HG02970 (cell line): ENCODE results near the gene SAMHD1.
"Not testable (repeated sequence)": the region's sequence is repeated elsewhere in the genome, so short reads cannot be mapped to it uniquely, and the experiment has no call there.

ENCODE experiments used
- ATAC-seq: cut with Tn5 transposase; IDR thresholded peaks from one replicate; pipeline ENCODE4 v1.9.1; 2021; ENCODE audit warnings: mild to moderate bottlenecking, moderate library complexity, moderate number of reproducible peaks; ENCODE audit not compliant: unreplicated experiment, low FRiP score

The SAMHD1 gene

DNA sequence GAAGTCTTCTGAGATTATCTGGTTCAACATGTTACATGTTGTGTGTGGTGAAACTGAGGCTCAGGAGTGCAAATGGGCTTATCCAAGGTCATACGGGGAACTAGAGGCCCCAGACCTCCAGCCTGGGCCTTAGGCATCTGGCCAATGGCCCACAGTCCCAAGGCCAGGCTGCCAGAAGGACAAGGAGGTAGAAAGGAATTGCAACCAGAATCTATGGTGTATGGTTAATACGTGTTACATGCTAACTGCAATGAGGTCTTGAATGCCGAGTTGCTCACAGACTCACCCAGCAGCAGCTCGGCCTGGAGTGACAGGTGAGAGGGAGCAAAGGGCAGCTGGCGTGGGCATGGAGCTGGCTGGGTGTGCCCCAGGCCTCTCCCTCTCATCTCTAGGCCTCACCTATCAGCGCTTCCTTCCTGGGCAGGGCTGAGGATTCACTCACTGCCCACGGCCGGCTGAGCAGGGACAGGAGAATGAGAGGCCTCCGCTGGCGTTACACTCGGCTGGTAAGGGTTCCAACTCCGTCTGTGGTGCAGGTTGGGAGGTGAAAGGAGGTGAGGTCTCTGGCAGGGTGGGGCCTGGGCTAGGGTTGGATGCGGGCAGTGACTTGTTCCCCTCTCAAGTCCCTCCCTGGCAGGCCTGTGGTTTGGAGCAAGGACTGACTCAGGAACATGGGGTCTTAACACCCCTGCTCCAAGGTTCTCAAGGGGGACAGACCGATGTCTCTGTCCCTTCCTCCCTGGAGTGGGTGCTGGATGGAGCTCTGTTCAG, 75.6 kb downstream of the SAMHD1 start, which contains the start of gene TLDC2:
TSS of gene TLDC2 (plus strand) at position 437 of the 771 bp plus-strand sequence. CDS start at position 474, 37 bp downstream.
- no peak for ATAC-seq

- not testable (repeated sequence) for ATAC-seq
Observed at GRCh38 chr20:36875093-36875492, 76.4 kb downstream of the SAMHD1 start.

DNA sequence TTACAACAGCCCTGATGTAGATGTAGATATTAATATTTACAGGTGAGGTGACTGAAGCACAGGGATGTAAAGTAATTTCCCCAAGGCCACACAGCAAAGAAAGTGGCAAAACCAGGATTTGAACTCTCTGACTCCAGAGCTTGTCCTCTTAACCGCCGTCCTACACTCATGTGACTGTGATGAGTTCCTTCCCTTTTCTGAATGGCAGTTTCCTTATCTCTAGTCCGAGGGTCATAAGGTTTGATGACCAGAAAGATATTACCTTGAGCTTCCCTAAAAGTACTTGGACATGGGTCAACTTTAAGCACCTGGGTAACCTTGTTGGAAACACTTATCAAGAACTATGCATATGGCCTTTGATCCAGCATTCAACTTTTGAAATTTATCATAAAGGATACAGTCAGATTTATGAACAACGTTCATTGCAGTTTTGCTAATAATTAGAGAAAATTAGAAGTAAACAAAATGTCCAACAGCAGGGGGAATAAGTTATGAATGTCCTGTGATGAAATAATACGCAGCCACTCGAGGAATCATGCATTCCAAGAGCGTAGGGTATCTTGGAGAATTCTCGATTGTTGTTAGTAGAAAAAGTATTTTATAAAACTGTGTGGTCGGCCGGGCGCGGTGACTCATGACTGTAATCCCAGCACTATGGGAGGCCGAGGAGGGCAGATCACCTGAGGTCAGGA, 77.9 kb downstream of the SAMHD1 start:
- ATAC-seq = no peak

DNA sequence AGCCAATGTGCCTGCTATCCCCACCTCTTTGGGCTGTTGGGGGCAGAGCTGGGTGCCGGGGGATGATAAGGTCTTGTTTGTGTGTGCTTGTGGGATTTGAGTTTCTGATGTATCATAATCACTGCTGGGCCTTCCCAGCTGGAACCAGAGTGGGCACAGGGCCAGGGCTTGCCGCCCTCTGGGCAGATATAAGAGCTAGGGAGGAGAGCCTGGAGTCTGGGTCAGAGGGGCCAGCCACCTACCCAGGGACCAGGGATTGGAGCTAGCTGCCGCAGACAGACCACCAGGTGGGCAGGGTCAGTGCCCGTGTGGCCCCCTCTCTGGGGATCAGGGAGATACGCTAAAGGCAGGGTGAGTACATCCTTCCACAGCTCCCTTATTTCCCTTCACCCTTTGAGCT, 78.7 kb downstream of the SAMHD1 start:
- ATAC-seq = no peak

GRCh38 chr20:36871640-36872570, 79.6 kb downstream of the SAMHD1 start:
- ATAC-seq = no peak

- no peak for ATAC-seq
Observed at GRCh38 chr20:36866681-36867495, 84.6 kb downstream of the SAMHD1 start.

GRCh38 chr20:36866164-36866563, 85.3 kb downstream of the SAMHD1 start:
- no peak for ATAC-seq

- ATAC-seq = no peak
Observed at GRCh38 chr20:36865861-36866149, 85.7 kb downstream of the SAMHD1 start.

DNA sequence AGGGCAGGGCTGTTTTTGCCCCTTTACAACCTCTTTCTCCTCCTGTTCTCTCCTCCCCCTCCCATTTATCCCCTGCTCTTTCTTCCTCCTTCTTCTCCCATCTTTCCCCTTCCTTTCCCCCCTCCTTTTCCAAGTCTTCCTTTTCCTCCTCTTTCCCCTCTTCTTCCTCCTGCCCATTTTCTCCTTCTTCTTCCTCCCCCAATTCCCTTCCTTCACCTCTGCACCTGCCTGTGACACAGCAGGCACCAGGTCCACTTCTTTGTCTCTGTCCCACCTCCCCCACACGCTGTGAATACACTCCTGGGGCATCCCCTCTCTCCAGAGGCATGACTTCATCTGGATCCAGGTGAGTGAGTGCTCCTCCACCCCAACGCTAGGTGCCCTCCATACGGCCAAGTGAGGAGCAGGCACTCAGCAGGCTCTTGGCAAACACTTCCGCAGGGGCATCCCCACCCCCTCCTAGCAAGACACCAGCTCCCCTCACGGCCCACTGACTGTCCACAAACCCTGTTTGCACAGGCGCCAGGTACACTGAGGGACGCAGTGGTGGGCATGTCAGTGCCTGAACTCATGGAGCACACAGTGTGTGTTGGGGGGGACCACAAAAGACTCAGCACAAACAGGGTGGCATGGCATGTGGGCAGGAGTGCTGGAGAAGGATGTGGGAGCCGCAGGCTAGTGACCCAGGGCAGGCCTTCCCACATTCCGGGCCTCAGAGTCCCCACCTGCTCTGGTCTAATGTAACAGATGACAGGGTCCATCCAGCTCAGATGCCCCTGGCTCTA, 86.2 kb downstream of the SAMHD1 start:
- ATAC-seq = no peak

GRCh38 chr20:36862857-36863668, 88.4 kb downstream of the SAMHD1 start:
- ATAC-seq = peak; percentile 22

DNA sequence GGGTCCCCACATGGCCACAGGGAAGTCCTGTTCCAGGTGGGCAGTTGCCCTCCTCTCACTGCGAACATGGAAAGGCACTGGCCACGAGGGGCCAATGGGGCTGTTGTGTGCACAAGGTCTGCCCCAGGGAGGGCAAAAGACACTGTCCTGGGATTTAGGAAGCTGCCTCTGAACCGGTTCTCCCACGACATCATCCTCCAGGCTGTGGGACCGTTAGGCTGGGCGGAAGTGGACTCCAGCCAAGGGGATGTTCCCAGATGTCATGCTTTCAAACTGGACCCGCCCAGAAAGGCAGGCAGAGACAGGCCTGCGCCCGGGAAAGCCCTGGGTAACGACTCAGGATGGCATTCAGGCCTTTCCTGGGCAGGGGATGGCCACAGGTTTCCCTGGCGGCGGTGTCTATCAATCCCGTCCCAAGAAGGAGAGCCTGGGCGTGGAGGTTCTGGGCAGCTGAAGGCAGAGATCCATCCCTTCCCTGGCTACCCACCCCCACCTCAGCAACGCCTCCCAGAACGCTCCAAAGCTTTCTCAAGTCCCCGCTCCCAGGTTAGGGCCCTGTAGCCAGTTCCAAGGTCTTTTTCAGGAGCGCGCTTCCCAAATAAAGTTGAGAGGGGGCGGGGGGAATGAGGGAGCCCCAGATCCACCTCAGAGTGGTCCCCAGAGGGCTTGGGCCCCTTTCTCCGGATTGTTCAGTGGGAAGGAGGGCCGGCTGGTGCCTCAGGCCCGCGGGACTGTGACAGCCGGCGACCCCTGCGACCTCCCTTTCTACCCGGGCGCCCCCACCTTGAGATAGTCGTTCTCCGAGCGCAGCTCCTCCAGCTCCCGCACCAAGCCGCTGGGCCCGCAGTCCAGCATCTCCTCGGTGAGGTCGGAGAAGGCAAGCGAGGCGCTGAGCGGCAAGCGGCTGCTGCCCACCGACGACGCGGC, 89.4 kb downstream of the SAMHD1 start:
- ATAC-seq = no peak

GRCh38 chr20:36861625-36861874, 90.0 kb downstream of the SAMHD1 start:
- ATAC-seq = no peak

DNA sequence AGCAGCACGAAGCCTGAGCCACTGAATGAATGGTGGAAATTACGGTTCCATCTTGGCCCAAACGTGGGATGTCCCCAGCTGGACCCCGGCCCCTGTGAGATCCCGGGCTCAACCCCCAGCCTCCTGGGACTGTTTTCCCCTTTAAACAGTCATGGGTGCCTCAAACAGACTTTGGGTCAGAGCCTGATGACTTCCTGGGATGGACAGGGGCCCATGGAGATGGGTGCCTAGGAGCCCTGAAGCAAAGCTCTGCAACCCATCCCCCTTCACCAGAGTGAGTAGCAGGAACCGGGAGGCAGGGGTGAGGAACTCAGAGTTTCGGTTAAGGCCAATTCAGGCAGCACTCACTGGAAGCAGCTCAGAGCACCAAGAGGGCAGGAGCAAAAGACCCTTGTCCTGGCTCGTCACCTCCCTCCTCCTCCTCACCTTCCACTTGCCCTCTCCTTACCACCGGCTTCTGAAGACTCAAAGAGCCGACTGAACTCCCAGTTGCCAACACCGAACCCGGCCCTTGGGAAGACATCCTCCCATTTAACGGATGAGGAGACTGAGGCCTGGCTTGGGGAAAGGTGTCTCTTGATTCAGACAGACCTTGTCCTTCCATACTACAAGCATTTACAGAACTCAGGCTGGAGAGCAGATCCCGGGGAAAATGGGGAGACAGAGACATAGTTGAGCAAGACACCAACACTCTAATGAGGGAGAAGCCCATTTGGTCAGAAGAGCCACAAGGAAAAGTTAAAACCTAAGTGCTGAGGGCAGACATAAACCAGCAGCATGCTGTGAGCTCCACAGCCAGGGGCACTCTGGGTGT, 90.5 kb downstream of the SAMHD1 start:
- no peak for ATAC-seq

DNA sequence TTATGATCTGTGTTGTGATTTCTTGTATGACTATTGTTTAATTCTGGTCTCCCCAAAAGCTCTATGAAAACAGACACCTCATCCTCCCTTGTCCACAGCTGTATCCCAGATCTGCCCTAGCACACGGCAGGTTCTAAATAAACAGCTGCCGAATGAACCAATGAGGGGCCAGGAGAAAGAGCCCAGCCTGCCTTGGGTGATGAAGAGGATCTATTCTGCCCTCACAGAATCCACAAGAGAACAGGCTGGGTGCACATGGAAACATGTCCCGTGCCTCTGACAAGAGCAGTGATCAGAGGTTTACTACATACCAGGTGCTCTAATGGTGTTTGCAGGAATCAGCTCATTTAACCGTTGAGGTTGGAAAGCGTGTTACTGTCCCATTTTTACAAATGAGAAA, 91.2 kb downstream of the SAMHD1 start:
- no peak for ATAC-seq

GRCh38 chr20:36859700-36860330, 91.7 kb downstream of the SAMHD1 start:
- ATAC-seq = no peak

DNA sequence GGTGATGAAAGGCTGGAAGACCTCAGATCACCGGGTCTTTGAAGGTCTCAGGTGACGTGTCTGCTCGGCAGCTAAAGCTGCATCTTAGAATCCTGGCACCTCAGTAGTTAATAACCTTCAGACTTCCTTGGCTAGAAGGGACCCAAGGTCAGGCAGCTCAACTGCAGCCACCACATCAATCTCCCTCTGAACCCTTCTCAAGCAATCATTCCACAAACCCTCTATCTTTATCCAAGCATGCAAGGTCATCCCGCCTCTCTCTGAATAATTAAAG, 92.3 kb downstream of the SAMHD1 start:
- ATAC-seq = no peak
